ENCODE data around the gene B3GNT5.

- TF ChIP-seq CTCF (IDR thresholded peaks at IDR 0.05) (no peak), POLR2AphosphoS5 (IDR thresholded peaks at IDR 0.05; ENCODE audit: low read depth, low read length) (no peak)
Observed at GRCh38 chr3:183259087-183259486, 6.0 kb downstream of the B3GNT5 start.

All from Panc1 (cell line).